Stimulated activated CD8-positive, alpha-beta memory T cell treated with anti-CD3 and anti-CD28 coated beads, Interleukin-7, amount 100 ng/mL, for 48 hours (primary cell): ENCODE data around the gene ADCYAP1.
"Not testable (repeated sequence)": the region's sequence is repeated elsewhere in the genome, so short reads cannot be mapped to it uniquely, and the experiment has no call there.

Experiments used
- DNase-seq, 2 donors: peaks; one replicate each; pipeline ENCODE4 v3.0.0-alpha.2; 2020; ENCODE audit warnings: low read depth in 1 of 2; ENCODE audit errors: extremely low read depth in 1 of 2

The ADCYAP1 gene

DNA sequence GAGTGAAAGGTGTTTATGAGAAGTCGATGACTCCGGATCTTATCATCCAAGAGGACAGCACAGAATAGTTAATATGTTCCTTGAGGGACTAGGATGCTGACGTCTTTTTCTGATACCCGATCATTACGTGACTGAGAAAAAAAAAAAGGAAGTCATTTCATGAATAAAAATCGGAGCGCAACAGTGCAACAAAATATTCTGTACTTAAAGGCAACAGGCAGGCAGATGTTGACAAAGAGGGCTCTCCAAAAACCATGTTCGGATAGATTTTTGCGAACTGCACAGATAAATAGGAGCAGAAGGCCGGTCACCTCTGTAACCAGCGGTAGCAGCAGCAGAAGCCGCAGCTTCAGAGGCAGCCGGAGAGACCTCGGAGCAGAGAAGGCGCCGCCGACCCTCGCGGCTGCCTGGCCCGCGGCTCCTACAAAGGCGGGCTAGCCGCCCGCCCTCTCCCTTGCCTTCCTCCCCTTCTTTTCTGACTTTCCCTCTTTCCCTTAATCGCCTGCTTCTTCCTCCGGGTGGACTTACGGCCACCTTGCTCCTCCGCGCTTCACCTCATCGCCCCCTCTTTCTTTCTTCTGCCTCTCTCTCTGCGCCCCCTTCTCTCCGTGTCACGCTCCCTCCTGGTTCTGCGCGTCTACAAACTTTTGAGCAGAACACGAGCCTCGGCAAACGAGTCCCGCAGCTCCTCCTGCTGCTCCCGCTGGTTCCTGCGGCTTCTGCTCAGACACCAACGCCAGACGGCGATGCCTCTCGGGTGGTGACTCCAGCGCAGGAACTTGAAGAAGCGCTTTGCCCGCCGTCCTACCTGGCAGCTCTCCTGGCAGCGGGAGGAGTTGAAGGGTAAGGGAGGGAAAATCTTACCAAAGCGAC, at the start of gene ADCYAP1:
ADCYAP1 (plus strand) TSS at position 654 of the 873 bp plus-strand sequence. CDS start 516 bp downstream, outside the sequence.
- DNase-seq, result no peak

GRCh38 chr18:857986-858385, 46.7 kb upstream of the ADCYAP1 start:
- no peak for DNase-seq

- peak; percentile 11 to 39 for DNase-seq
Observed at GRCh38 chr18:864872-865273, 39.8 kb upstream of the ADCYAP1 start.

- no peak for DNase-seq
Observed at GRCh38 chr18:867257-867656, 37.4 kb upstream of the ADCYAP1 start.

GRCh38 chr18:873426-873825, 31.2 kb upstream of the ADCYAP1 start:
- DNase-seq, result not testable (repeated sequence)

GRCh38 chr18:875912-876311, 28.8 kb upstream of the ADCYAP1 start:
- DNase-seq, result no peak

GRCh38 chr18:877238-877637, 27.4 kb upstream of the ADCYAP1 start:
- DNase-seq, result no peak

DNA sequence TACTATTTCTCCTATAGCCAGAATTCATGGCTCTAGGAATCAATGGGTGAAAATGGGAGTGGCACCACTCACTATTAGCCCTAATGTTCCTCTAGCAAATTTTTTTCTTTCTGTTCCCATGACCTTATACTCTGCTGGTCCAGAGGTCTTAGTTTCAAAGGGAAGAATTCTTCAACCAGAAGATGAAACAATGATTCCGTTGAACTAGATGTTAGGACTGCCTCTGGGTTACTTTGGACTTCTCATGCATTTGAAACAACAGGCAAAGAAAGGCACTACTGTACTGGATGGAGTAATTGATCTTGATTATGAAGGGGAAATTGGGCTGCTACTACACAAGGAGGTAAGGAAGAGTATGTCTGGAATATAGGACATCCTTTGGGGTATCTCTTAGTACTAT, 18.6 kb upstream of the ADCYAP1 start:
- DNase-seq, result no peak

- DNase-seq, result no peak
Observed at GRCh38 chr18:887716-888115, 17.0 kb upstream of the ADCYAP1 start.

DNA sequence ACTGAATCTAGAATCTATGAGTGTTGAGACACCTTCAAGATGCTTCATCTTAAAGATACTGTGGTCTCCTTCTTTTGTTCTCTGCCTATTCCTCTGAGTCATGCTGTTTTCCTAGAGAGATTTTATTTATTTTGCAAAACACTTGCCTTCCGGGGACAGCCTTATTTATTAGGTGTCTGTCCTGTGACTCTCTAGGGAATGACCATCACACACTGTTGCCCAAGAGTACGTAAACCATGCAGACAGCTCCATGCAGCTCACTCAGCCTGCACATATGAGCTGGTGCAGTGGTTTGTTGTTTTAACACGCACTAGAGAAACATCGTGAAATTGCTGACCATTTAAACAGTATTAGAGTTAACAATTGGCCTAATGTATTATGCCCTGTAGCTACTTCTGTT, 12.4 kb upstream of the ADCYAP1 start:
- no peak for DNase-seq

DNA sequence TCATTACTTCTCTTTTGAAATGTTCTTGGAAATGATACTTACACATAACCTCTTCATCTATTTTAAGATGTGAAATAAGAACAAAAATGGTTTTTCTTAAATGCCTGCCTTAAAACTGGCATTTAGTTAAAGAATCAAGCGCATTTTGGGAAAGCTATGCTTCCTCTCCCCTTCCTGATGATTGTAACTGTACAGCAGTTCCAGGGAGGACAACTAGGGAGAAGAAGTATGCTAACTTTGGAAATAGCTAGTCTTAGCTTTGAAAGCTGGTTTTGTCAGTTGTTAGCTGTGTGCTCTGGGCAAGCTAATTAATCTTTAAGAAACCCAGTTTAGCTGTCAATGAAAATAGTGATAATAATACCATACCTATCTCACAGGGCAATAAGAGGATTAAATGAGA, 8.4 kb upstream of the ADCYAP1 start:
- DNase-seq, result no peak

DNA sequence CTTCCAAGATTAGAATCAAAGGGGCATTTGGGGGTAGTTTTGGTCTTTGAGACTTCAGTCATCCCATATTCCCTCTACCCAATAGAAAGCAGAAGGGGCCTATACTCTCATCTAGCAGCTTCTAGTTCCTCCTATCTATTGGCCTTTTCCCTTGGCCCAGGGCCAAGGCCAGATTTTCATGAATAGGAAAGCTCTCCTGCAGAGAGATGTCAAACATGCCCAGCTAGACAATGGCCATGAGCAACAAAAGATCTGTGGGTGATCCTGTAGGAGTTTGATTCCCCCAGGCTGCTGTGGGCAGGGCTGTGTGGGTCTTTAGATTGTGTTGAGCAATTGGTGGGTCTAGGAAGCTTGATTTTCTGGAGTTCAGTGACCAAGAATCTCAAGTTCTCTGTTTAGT, 2.9 kb upstream of the ADCYAP1 start:
- DNase-seq, result no peak

- no peak for DNase-seq
Observed at GRCh38 chr18:902229-902628, 2.4 kb upstream of the ADCYAP1 start.

DNA sequence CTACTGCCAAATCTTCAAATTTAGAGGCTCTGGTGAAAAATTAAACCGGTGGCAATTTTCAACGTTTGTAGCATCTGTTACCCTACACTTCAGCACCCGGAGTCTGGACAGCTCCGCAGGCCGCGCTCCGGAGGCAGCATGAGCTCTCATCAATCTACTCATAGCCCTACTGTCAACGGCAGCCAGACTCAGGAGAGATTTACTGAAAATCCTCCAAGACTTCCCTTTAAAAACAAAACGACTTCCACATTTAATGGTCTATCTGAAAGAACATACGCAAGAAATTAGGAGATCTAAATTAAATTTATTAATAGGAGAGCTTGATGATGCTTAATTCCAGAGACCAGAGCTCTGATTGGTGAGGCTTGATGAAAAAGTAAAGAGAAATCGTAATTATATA, 970 bp upstream of the ADCYAP1 start:
- peak in 1 of 2 donors; percentile 24 for DNase-seq

DNA sequence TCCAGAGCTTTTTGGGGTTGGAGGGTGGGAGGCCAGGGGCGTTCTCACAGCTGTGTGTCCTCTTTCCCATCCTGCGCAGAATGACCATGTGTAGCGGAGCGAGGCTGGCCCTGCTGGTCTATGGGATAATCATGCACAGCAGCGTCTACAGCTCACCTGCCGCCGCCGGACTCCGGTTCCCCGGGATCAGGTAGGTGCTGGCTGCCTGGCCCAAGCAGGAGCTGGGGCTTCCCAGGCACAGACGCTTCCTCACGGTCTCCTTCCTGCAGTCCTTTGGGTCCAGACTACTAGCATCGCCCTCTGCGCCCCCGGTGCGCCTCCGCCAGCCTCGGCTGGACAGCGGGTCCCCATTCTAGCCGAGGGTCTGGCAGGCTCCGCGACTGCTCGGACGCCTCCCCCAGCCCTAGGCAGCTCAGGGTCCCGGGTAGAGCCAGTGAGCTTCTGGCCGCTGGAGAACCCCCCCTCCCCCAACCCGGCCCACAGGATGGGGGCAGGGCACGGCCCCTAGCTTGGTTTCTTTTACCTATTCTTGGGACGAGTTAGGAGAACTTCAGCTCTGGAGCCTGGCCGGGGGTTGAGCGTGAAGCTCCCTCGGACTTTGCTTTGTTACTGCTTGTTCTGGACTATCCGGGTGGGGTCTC, 756 bp downstream of the ADCYAP1 start:
- no peak for DNase-seq

- DNase-seq, result no peak
Observed at GRCh38 chr18:905948-906415, 1.3 kb downstream of the ADCYAP1 start.

GRCh38 chr18:906416-907114, 1.9 kb downstream of the ADCYAP1 start:
- no peak for DNase-seq

DNA sequence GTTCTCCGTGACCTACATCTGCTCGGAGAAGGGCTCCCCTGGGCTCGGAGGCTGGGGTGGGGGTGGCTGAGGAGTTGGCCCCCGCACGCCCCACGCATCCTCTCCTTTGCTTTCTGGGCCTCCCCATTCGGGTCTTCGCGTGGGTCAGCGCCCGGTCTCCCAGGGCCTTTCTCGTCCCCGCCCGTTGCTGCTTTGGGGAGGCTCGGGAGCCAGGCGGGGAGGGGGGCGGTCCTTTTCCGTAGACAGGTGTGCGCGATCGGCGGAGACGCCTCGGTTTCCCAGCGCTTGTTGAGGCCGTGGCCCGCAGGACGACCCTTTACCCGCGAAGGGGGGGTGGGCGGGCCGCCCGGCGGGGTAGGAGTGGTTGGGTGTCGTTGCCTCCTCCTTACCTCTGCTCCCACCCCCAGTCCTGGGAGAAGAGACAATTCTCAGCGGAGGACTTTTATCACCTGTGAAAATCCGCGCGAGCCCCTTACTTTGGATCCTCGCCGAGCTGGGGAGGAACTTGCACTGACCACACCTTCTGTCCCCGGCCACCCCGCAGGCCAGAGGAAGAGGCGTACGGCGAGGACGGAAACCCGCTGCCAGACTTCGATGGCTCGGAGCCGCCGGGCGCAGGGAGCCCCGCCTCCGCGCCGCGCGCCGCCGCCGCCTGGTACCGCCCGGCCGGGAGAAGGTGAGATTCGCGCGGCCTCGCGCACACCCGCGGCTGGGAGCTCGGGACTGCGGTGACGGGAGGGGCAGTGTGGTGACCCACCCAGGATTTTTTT, 2.6 kb downstream of the ADCYAP1 start:
- no peak for DNase-seq

DNA sequence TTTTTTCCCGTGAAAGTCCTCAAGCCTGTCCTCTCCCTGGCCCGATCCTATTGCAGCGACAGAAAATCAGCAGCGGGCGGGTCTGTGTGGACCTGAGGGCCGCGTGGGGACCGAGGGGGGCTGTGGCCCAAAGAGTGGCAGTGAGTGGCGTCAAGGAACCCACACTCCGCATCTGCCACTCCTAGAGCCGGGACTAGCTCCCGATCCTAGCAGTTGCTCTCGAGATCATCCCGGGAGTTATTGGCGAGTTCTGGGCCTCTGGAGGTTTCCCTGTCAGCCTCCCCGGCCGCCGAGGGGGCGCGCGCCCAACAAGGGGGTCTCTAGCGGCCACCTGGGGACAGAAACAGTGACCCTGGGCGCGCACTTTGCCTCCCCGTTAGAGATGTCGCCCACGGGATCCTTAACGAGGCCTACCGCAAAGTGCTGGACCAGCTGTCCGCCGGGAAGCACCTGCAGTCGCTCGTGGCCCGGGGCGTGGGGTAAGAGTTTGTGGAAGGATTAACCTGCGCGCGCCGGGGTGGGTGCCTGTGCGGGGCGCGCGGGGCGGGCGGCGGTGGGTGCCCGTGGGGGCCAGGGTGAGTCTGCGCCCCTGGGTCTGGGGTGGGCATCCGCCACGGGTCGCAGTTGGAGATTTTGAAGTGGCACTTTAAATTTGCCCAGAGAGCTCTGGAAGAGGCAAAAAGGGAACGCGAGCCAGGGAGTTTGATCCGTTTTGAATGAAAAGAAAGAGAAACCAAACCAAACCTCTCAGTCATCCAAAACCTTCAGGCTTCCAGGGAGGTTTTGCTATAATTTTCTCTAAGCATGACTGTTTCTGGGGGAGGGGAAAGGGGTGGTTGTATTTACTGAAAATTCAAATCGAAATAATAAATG, 3.5 kb downstream of the ADCYAP1 start:
- DNase-seq, result no peak
